HepG2 (cell line): ENCODE results near the gene ADAMTS16. TPM values are rescaled to one million over a fixed set of nuclear protein-coding genes. Genes with fewer than 3 reads are reported as not detected.

Source experiments
- EED ChIP-seq: sonication (generic); formaldehyde crosslinking; IDR thresholded peaks from 2 replicates; pipeline ENCODE4 v1.5.0; 2020; ENCODE audit warnings: mild to moderate bottlenecking, missing genetic modification reagents
- HDAC6 ChIP-seq: fragments of 200-600 bp; sonication (generic); IDR thresholded peaks from 2 replicates; pipeline ENCODE4 v1.7.0; 2017; ENCODE audit warnings: mild to moderate bottlenecking, antibody characterized with exemption, low read length, low read depth
- HNRNPL ChIP-seq: fragments of 200-400 bp; formaldehyde crosslinking; IDR thresholded peaks from 2 replicates; pipeline ENCODE4 v1.6.1; 2017; ENCODE audit warnings: mild to moderate bottlenecking, low read depth, low read length
- ISL2 ChIP-seq: sonication (generic); formaldehyde crosslinking; IDR thresholded peaks from 2 replicates; pipeline ENCODE4 v1.5.0; 2020; ENCODE audit warnings: missing genetic modification reagents
- KDM2A ChIP-seq: sonication (generic); formaldehyde crosslinking; IDR thresholded peaks from 2 replicates; pipeline ENCODE4 v1.4.0; 2020; ENCODE audit warnings: low read depth, missing genetic modification reagents, borderline replicate concordance
- MBD4 ChIP-seq: IDR thresholded peaks from 2 replicates; pipeline ENCODE4 v1.6.1; 2012; ENCODE audit warnings: low read length, inconsistent platforms, borderline replicate concordance
- MTA1 ChIP-seq: sonication (generic); formaldehyde crosslinking; IDR thresholded peaks from 2 replicates; pipeline ENCODE4 v1.4.0; 2020; ENCODE audit warnings: missing genetic modification reagents, mild to moderate bottlenecking, borderline replicate concordance
- RARA ChIP-seq: IDR thresholded peaks from 2 replicates; pipeline ENCODE4 v1.6.1; 2016; ENCODE audit warnings: missing genetic modification reagents, missing compliant biosample characterization
- REPIN1 ChIP-seq: sonication (generic); formaldehyde crosslinking; IDR thresholded peaks from 2 replicates; pipeline ENCODE4 v1.8.0; 2022; ENCODE audit warnings: missing genetic modification reagents, low read depth, mild to moderate bottlenecking, borderline replicate concordance
- STAG1 ChIP-seq: sonication (generic); formaldehyde crosslinking; IDR thresholded peaks from 2 replicates; pipeline ENCODE4 v1.4.0; 2020; ENCODE audit warnings: missing genetic modification reagents
- ZNF549 ChIP-seq: sonication (generic); formaldehyde crosslinking; IDR thresholded peaks from 2 replicates; pipeline ENCODE4 v1.5.0; 2020; ENCODE audit warnings: missing genetic modification reagents
- ZNF672 ChIP-seq: sonication (generic); formaldehyde crosslinking; IDR thresholded peaks from 2 replicates; pipeline ENCODE4 v1.8.1; 2022; ENCODE audit warnings: missing genetic modification reagents
- ZNF674 ChIP-seq: sonication (generic); formaldehyde crosslinking; IDR thresholded peaks from 2 replicates; pipeline ENCODE4 v1.5.0; 2020; ENCODE audit warnings: low read depth, mild to moderate bottlenecking, missing genetic modification reagents
- ZNF768 ChIP-seq: sonication (generic); formaldehyde crosslinking; IDR thresholded peaks from 2 replicates; pipeline ENCODE4 v1.4.0; 2020; ENCODE audit warnings: missing genetic modification reagents
- ZNF772 ChIP-seq: sonication (generic); formaldehyde crosslinking; IDR thresholded peaks from 2 replicates; pipeline ENCODE4 v1.5.0; 2020; ENCODE audit warnings: mild to moderate bottlenecking, missing genetic modification reagents
- ZNF781 ChIP-seq: sonication (generic); formaldehyde crosslinking; IDR thresholded peaks from 2 replicates; pipeline ENCODE4 v1.5.1; 2020; ENCODE audit warnings: borderline replicate concordance, mild to moderate bottlenecking, missing genetic modification reagents; ENCODE audit errors: not compliant biosample characterization
- ZNF792 ChIP-seq: IDR thresholded peaks from 2 replicates; pipeline ENCODE4 v1.6.1; 2016
- ZNF879 ChIP-seq: sonication (generic); formaldehyde crosslinking; IDR thresholded peaks from 2 replicates; pipeline ENCODE4 v1.8.1; 2023; ENCODE audit warnings: missing genetic modification reagents
- ZSCAN31 ChIP-seq: sonication (generic); formaldehyde crosslinking; IDR thresholded peaks from 2 replicates; pipeline ENCODE4 v1.5.0; 2020; ENCODE audit warnings: low read depth, mild to moderate bottlenecking, missing genetic modification reagents
- polyA plus RNA-seq, 8 experiments: library from polyadenylated mRNA; depleted of rRNA in 3 of 8; stranded (reverse) in 7 of 8; unstranded in 1 of 8; fragments of >200 nt; fragmentation: Illumina TruSeq in 4 of 8; extraction: Trizol in 4 of 8; gene quantifications; 2 replicates each; pipeline versions ENCODE4 v1.2.1 to v1.2.3, GENCODE V29; 2011 to 2016; ENCODE audit warnings: low read depth in 4 of 8, missing spikeins in 1 of 8, mixed read lengths in 1 of 8; ENCODE audit not compliant: insufficient read depth in 1 of 8
- total RNA-seq, 5 experiments: library from RNA; depleted of rRNA; stranded (reverse); fragments of >200 nt; fragmentation: Illumina TruSeq; extraction: Trizol; gene quantifications; 2 replicates each; pipeline ENCODE4 v1.2.3, GENCODE V29; 2016; ENCODE audit warnings: low read depth in 1 of 5
- TF ChIP-seq, protein P1 (sequence below): sonication (generic); formaldehyde crosslinking; IDR thresholded peaks from 2 replicates; pipeline ENCODE4 v1.4.0; 2020; ENCODE audit warnings: missing genetic modification reagents
- TF ChIP-seq, protein P2 (sequence below), 2 experiments: sonication (generic) in 1 of 2; formaldehyde crosslinking in 1 of 2; IDR thresholded peaks; 2 replicates each; pipeline versions ENCODE4 v1.4.0 to v1.6.1; 2018 to 2020; ENCODE audit warnings: missing genetic modification reagents in 2 of 2, borderline replicate concordance in 1 of 2, low read depth in 1 of 2, mild to moderate bottlenecking in 1 of 2, missing biosample characterization in 1 of 2
- TF ChIP-seq, protein P3 (sequence below): IDR thresholded peaks from 2 replicates; pipeline ENCODE4 v1.6.1; 2016; ENCODE audit warnings: low read depth, control low read depth
- TF ChIP-seq, protein P4 (sequence below): sonication (generic); formaldehyde crosslinking; IDR thresholded peaks from 2 replicates; pipeline ENCODE4 v1.5.0; 2020; ENCODE audit warnings: mild to moderate bottlenecking, missing genetic modification reagents
- TF ChIP-seq, protein P5 (sequence below): IDR thresholded peaks from 2 replicates; pipeline ENCODE4 v1.6.1; 2012; ENCODE audit warnings: low read depth, low read length, improper control_type of control experiment

Gene ADAMTS16
- total and polyA plus RNA-seq, 2 of the 13 experiments (the other 11 are each of a cell fraction or from before 2014, with no cell fraction given): 0.02 to 0.03 TPM

DNA sequence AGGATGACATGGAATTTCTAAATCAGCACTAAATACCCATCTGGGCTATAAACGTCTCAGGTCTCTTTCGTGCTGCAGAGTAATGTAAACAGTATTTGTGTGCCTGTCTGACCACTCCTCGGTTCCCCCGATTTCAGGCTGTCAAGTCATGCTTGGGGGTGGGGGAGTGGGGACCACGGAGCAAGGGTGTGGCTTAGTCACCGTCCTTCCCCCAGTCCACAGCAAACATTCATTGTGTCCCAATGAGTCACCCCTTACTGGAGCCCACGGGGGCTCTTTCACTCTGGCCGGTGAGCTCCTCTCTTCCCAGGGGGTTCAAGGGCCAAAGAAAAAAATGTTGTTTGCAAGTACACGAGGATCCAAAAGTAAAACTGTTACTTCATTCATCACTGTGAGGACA is 210.0 kb downstream of the ADAMTS16 start (continued):
- TF ChIP-seq, protein P1, sequence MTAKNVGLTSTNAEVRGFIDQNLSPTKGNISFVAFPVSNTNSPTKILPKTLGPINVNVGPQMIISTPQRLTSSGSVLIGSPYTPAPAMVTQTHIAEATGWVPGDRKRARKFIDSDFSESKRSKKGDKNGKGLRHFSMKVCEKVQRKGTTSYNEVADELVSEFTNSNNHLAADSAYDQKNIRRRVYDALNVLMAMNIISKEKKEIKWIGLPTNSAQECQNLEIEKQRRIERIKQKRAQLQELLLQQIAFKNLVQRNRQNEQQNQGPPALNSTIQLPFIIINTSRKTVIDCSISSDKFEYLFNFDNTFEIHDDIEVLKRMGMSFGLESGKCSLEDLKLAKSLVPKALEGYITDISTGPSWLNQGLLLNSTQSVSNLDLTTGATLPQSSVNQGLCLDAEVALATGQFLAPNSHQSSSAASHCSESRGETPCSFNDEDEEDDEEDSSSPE (CRISPR knock-in tag): no peak
- TF ChIP-seq STAG1 (CRISPR knock-in tag) (no peak), ZNF792 (no peak), RARA (CRISPR knock-in tag) (peak; percentile 61; the same call in 1 of the 2 replicates), MBD4 (no peak), ZSCAN31 (no peak), ZNF768 (CRISPR knock-in tag) (no peak), EED (no peak), HDAC6 (no peak), KDM2A (no peak), ZNF879 (no peak), ZNF549 (CRISPR knock-in tag) (no peak), ZNF672 (CRISPR knock-in tag) (no peak), MTA1 (CRISPR knock-in tag) (no peak), ZNF772 (CRISPR knock-in tag) (no peak), REPIN1 (no peak), ZNF674 (no peak), ISL2 (CRISPR knock-in tag) (no peak), HNRNPL (no peak), ZNF781 (CRISPR knock-in tag) (no peak)
- TF ChIP-seq, protein P2, sequence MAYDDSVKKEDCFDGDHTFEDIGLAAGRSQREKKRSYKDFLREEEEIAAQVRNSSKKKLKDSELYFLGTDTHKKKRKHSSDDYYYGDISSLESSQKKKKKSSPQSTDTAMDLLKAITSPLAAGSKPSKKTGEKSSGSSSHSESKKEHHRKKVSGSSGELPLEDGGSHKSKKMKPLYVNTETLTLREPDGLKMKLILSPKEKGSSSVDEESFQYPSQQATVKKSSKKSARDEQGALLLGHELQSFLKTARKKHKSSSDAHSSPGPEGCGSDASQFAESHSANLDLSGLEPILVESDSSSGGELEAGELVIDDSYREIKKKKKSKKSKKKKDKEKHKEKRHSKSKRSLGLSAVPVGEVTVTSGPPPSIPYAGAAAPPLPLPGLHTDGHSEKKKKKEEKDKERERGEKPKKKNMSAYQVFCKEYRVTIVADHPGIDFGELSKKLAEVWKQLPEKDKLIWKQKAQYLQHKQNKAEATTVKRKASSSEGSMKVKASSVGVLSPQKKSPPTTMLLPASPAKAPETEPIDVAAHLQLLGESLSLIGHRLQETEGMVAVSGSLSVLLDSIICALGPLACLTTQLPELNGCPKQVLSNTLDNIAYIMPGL (CRISPR knock-in tag; IDR thresholded peaks at IDR 0.05; ENCODE audit: borderline replicate concordance in 1 of 2, low read depth in 1 of 2): no peak
- TF ChIP-seq, protein P3, sequence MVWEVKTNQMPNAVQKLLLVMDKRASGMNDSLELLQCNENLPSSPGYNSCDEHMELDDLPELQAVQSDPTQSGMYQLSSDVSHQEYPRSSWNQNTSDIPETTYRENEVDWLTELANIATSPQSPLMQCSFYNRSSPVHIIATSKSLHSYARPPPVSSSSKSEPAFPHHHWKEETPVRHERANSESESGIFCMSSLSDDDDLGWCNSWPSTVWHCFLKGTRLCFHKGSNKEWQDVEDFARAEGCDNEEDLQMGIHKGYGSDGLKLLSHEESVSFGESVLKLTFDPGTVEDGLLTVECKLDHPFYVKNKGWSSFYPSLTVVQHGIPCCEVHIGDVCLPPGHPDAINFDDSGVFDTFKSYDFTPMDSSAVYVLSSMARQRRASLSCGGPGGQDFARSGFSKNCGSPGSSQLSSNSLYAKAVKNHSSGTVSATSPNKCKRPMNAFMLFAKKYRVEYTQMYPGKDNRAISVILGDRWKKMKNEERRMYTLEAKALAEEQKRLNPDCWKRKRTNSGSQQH (CRISPR knock-in tag): no peak
- TF ChIP-seq, protein P4, sequence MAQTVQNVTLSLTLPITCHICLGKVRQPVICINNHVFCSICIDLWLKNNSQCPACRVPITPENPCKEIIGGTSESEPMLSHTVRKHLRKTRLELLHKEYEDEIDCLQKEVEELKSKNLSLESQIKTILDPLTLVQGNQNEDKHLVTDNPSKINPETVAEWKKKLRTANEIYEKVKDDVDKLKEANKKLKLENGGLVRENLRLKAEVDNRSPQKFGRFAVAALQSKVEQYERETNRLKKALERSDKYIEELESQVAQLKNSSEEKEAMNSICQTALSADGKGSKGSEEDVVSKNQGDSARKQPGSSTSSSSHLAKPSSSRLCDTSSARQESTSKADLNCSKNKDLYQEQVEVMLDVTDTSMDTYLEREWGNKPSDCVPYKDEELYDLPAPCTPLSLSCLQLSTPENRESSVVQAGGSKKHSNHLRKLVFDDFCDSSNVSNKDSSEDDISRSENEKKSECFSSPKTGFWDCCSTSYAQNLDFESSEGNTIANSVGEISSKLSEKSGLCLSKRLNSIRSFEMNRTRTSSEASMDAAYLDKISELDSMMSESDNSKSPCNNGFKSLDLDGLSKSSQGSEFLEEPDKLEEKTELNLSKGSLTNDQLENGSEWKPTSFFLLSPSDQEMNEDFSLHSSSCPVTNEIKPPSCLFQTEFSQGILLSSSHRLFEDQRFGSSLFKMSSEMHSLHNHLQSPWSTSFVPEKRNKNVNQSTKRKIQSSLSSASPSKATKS: no peak
- TF ChIP-seq, protein P5, sequence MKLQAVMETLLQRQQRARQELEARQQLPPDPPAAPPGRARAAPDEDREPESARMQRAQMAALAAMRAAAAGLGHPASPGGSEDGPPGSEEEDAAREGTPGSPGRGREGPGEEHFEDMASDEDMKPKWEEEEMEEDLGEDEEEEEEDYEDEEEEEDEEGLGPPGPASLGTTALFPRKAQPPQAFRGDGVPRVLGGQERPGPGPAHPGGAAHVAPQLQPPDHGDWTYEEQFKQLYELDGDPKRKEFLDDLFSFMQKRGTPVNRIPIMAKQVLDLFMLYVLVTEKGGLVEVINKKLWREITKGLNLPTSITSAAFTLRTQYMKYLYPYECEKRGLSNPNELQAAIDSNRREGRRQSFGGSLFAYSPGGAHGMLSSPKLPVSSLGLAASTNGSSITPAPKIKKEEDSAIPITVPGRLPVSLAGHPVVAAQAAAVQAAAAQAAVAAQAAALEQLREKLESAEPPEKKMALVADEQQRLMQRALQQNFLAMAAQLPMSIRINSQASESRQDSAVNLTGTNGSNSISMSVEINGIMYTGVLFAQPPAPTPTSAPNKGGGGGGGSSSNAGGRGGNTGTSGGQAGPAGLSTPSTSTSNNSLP: no peak
